ENCODE results near the gene C1QTNF8. TPM values are rescaled to one million over a fixed set of nuclear protein-coding genes. Genes with fewer than 3 reads are reported as not detected.

The C1QTNF8 gene
- total RNA-seq, 2 donors from 2014 or later, result not detected

DNA sequence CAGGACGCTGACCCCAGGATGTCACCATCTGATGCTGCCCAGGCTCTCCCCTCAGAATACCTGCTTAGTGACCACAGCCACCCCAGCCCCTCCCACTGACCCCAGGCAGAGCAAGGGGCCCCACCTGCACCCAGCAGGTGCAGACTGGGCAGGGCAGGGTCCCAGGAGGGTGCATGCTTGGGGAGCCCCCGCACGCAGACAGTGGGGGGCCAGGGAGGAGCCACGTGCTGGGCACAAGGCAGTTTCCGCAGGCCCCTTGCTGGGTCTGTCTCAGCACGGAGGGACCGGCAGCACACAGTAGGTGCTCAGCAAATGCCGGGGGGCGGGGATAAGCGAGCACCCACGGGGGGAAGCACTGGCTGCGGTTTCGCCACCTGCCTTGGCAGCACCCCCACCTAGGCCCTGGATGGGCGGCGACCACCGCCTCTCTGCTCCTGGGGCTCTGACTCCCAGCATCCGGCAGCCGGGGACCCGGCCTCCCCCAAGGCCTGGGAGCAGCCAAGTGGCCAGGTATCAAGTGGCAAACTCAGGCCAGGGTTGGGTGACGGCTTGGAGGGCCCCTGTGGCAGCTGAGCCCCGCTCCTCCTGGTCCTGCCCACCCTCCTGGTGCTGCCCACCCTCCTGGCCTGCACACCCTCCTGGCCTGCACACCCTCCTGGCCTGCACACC is 42.2 kb downstream of the C1QTNF8 start:
- DNase-seq (ENCODE audit: low spot score) (no peak), ATAC-seq (no peak)
- Mint-ChIP-seq H3K9me3 (no peaks in the 10 kb centered on the region), H3K27ac (no peak overlapping the region), H3K27me3 (no peaks in the 10 kb centered on the region), H3K4me1 (ENCODE audit: low read depth in 2 of 2) (no peaks in the 10 kb centered on the region), H3K36me3 (no peaks in the 10 kb centered on the region), H3K4me3 (no peak overlapping the region)

DNA sequence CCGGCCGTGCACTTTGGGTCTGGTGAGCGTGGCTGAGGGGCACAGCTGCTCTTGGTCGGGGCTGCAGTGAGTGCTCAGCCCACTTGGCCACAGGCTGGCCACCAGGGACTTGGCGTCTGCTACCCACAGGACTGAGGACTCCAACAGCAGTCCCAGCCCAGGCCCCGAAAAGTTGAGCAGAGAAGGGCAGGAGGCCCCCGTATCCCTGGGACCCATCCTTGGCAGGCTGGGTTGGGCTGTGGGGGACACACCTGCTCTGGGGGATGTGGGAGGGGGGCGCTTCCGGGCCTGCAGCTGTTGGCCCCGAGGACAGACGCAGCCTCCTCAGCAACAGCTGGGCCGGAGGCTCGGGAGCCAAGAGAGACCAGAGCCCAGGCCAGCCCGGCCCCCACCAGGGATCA is 42.9 kb downstream of the C1QTNF8 start:
- ATAC-seq (no peak), DNase-seq (ENCODE audit: low spot score) (no peak)
- no peaks in the 10 kb centered on the region for H3K9me3 Mint-ChIP-seq
- no peaks in the 10 kb centered on the region for H3K27me3 Mint-ChIP-seq
- H3K27ac Mint-ChIP-seq, result no peak overlapping the region
- H3K4me1 Mint-ChIP-seq (ENCODE audit: low read depth in 2 of 2), result no peaks in the 10 kb centered on the region
- no peaks in the 10 kb centered on the region for H3K36me3 Mint-ChIP-seq
- H3K4me3 Mint-ChIP-seq, result no peak overlapping the region

GRCh38 chr16:1052721-1053120 is 43.3 kb downstream of the C1QTNF8 start:
- no peak overlapping the region for H3K4me3 Mint-ChIP-seq
- no peaks in the 10 kb centered on the region for H3K4me1 Mint-ChIP-seq (ENCODE audit: low read depth in 2 of 2)
- no peak for DNase-seq (ENCODE audit: low spot score)
- H3K36me3 Mint-ChIP-seq, result no peaks in the 10 kb centered on the region
- H3K27ac Mint-ChIP-seq, result no peak overlapping the region
- no peak for ATAC-seq
- H3K9me3 Mint-ChIP-seq, result no peaks in the 10 kb centered on the region
- no peaks in the 10 kb centered on the region for H3K27me3 Mint-ChIP-seq

DNA sequence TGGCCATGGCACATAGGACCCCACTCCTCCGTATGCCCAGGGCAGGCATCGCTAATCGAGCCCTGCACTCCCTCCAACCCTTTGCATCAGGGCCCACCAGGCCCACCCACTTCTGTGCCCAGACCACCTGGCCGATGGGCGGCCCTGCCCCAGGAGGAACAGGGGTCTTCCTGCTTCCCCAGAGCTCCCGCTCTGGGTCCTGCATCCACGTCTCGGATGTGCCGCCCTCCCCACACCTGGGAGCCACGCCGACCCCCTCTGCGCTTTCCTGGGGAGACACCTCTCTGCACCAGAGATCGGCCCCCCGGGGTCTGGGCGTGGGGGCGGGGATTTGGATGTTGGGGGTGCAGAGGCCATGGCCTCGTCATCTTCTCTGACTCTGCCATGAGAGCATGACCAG is 44.6 kb downstream of the C1QTNF8 start:
- DNase-seq (ENCODE audit: low spot score), result no peak
- ATAC-seq, result no peak
- Mint-ChIP-seq H3K9me3 (no peaks in the 10 kb centered on the region), H3K4me1 (ENCODE audit: low read depth in 2 of 2) (no peaks in the 10 kb centered on the region), H3K27ac (no peak overlapping the region), H3K4me3 (no peak overlapping the region), H3K36me3 (no peaks in the 10 kb centered on the region), H3K27me3 (no peaks in the 10 kb centered on the region)

DNA sequence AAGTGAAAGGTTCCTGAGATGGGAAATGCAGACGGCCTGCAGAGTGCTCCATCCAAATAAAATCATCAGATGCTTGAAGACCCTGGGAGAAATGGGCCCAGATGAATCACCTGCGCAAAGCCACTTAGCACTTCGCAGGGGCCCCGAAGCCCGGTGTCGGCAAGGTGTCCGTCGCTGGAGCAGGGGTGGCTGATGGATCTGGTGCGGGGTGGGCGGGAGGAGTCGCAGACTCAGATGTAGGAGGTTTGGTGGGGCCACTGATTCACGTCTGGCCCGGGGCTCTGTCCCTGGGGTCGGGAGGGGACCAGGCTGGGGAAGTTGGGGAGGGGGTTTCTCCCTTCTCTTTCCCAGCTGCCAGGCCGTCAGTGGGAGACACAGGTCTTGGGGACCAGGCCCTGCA is 45.1 kb downstream of the C1QTNF8 start:
- no peak overlapping the region for H3K27ac Mint-ChIP-seq
- H3K27me3 Mint-ChIP-seq, result no peaks in the 10 kb centered on the region
- ATAC-seq (no peak), DNase-seq (ENCODE audit: low spot score) (no peak)
- H3K4me3 Mint-ChIP-seq, result no peak overlapping the region
- no peaks in the 10 kb centered on the region for H3K4me1 Mint-ChIP-seq (ENCODE audit: low read depth in 2 of 2)
- no peaks in the 10 kb centered on the region for H3K36me3 Mint-ChIP-seq
- H3K9me3 Mint-ChIP-seq, result no peaks in the 10 kb centered on the region

- Mint-ChIP-seq H3K4me1 (ENCODE audit: low read depth in 2 of 2) (no peaks in the 10 kb centered on the region), H3K9me3 (no peaks in the 10 kb centered on the region), H3K27ac (no peak overlapping the region), H3K36me3 (no peaks in the 10 kb centered on the region), H3K27me3 (no peaks in the 10 kb centered on the region), H3K4me3 (no peak overlapping the region)
- DNase-seq (ENCODE audit: low spot score), result no peak
- no peak for ATAC-seq
Observed at GRCh38 chr16:1050516-1050915, 45.5 kb downstream of the C1QTNF8 start.

GRCh38 chr16:1049976-1050247 is 46.1 kb downstream of the C1QTNF8 start:
- no peaks in the 10 kb centered on the region for H3K27me3 Mint-ChIP-seq
- ATAC-seq (no peak), DNase-seq (ENCODE audit: low spot score) (no peak)
- no peaks in the 10 kb centered on the region for H3K36me3 Mint-ChIP-seq
- H3K27ac Mint-ChIP-seq, result no peak overlapping the region
- H3K4me1 Mint-ChIP-seq (ENCODE audit: low read depth in 2 of 2), result no peaks in the 10 kb centered on the region
- no peak overlapping the region for H3K4me3 Mint-ChIP-seq
- H3K9me3 Mint-ChIP-seq, result no peaks in the 10 kb centered on the region

GRCh38 chr16:1049113-1049975 is 46.7 kb downstream of the C1QTNF8 start:
- H3K4me3 Mint-ChIP-seq, result no peak overlapping the region
- no peaks in the 10 kb centered on the region for H3K36me3 Mint-ChIP-seq
- H3K4me1 Mint-ChIP-seq (ENCODE audit: low read depth in 2 of 2), result no peaks in the 10 kb centered on the region
- H3K9me3 Mint-ChIP-seq, result no peaks in the 10 kb centered on the region
- H3K27ac Mint-ChIP-seq, result no peak overlapping the region
- ATAC-seq (no peak), DNase-seq (ENCODE audit: low spot score) (no peak)
- H3K27me3 Mint-ChIP-seq, result no peaks in the 10 kb centered on the region

DNA sequence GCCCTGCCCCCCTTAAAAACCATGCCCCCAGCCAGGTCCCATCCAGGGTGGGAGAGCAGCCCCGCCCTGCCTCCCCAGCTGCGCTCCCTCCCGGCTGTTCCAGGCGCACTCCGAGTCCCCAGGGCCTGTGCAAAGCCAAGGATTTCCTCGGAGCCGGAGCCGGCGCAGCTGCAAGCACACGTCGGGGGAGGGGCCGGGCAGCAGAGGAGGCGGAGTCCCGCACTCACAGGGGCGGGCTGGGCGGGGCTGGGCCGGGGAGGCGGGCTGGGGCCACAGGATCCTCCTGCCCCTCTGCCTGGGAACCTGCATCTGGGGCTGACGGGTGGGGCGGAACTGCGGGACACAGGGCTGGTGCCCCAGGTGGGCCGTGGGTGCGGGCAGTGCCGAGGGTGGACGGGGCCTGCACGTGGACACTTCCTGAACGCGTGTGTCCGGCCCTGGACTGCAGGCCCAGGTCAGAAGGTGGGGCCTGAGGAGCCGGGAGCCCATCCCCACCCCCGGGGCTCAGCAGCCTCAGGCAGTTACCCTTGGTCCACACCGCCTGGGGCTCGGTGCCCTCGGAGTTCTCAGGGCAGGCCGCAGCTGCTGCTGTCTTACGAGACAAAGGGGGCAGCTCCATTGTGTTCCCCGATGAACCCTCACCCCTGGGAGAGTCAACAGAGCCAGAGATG is 47.5 kb downstream of the C1QTNF8 start:
- ATAC-seq, result no peak
- H3K4me3 Mint-ChIP-seq, result no peak overlapping the region
- H3K9me3 Mint-ChIP-seq, result no peaks in the 10 kb centered on the region
- H3K36me3 Mint-ChIP-seq, result no peaks in the 10 kb centered on the region
- no peak for DNase-seq (ENCODE audit: low spot score)
- H3K27me3 Mint-ChIP-seq, result no peaks in the 10 kb centered on the region
- H3K27ac Mint-ChIP-seq, result no peak overlapping the region
- no peaks in the 10 kb centered on the region for H3K4me1 Mint-ChIP-seq (ENCODE audit: low read depth in 2 of 2)

DNA sequence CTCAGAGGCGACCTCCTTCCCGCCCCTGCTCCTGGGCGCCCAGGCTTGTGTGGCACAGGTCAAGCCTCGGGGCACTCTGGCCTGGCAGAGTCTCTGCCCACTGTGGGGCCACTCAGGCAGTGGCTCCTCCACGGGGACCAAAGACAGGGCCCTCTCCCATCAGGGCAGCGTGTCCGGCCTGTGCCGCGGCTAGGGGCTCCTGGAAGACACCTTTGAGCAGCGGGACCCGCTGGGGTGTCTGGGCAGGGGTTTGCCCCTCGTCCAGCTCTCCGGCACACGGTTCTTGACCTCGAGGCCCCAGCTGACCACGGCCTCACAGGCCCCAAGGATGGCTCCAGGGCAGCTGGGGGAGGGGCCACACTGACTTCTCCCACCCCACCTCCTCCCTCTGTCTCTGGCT is 48.2 kb downstream of the C1QTNF8 start:
- ATAC-seq (no peak), DNase-seq (ENCODE audit: low spot score) (no peak)
- Mint-ChIP-seq H3K36me3 (no peaks in the 10 kb centered on the region), H3K27me3 (no peaks in the 10 kb centered on the region), H3K4me1 (ENCODE audit: low read depth in 2 of 2) (no peaks in the 10 kb centered on the region), H3K4me3 (no peak overlapping the region), H3K27ac (no peak overlapping the region), H3K9me3 (no peaks in the 10 kb centered on the region)

- ATAC-seq (no peak), DNase-seq (ENCODE audit: low spot score) (no peak)
- Mint-ChIP-seq H3K9me3 (no peaks in the 10 kb centered on the region), H3K4me3 (no peak overlapping the region), H3K4me1 (ENCODE audit: low read depth in 2 of 2) (no peaks in the 10 kb centered on the region), H3K27me3 (no peaks in the 10 kb centered on the region), H3K36me3 (no peaks in the 10 kb centered on the region), H3K27ac (no peak overlapping the region)
Observed at GRCh38 chr16:1047123-1047522, 48.9 kb downstream of the C1QTNF8 start.

- H3K27me3 Mint-ChIP-seq, result no peaks in the 10 kb centered on the region
- no peaks in the 10 kb centered on the region for H3K36me3 Mint-ChIP-seq
- H3K27ac Mint-ChIP-seq, result no peak overlapping the region
- no peaks in the 10 kb centered on the region for H3K4me1 Mint-ChIP-seq (ENCODE audit: low read depth in 2 of 2)
- DNase-seq (ENCODE audit: low spot score) (no peak), ATAC-seq (no peak)
- no peak overlapping the region for H3K4me3 Mint-ChIP-seq
- H3K9me3 Mint-ChIP-seq, result no peaks in the 10 kb centered on the region
Observed at GRCh38 chr16:1045993-1046911, 49.8 kb downstream of the C1QTNF8 start.

DNA sequence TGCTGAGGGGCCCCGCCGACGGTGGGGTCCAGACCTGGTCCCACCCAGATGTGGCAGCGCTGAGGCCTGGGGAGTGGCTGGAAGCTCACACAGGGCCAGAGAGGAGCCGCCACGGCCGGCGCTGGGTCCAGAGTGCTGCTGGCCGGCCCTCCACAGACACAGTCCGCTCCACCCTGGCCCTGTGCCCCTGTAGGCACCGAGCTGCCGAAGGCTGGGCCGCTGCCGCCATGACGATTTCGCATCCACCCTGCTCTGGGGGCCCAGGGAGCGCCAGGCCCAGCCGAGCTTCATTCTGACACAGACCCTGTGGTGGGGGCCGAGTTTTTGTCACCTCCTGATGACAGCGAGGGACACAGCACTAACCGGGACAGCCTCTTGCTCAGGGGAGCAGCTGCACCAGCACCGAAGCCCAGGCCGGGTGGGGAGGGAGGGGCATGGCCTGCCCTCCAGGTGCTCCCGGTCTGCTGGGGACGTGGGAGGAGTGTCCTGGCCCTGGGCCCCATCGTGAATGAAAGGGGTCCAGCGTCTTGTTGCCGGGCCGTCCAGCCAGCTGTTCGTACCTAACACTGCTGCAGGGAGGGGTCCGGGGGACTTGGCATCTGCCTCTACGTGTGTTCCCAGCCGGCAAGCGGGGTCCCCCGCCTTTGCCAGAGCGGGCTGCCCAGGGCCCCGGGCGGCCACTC is 50.6 kb downstream of the C1QTNF8 start:
- Mint-ChIP-seq H3K36me3 (no peaks in the 10 kb centered on the region), H3K27me3 (no peaks in the 10 kb centered on the region), H3K4me3 (no peak overlapping the region), H3K27ac (no peak overlapping the region), H3K4me1 (ENCODE audit: low read depth in 2 of 2) (no peaks in the 10 kb centered on the region), H3K9me3 (no peaks in the 10 kb centered on the region)
- no peak for ATAC-seq
- no peak for DNase-seq (ENCODE audit: low spot score)

All from natural killer cell treated with Interleukin-12 subunit alpha and Interleukin-12 subunit beta and Interleukin-15 and Interleukin-18, amount 100 ng/mL, for 72 hours (primary cell).